Sigmoid colon (tissue), 3 donors: Measurements from ENCODE around the gene CLK4.

Experiments used
- CTCF ChIP-seq, 4 experiments: fragments of 450-650 bp in 3 of 4; fragments of 200-600 bp in 1 of 4; IDR thresholded peaks; one replicate each; pipeline ENCODE4 v1.5.1; 2016 to 2019; ENCODE audit warnings: antibody characterized with exemption in 4 of 4, mild to moderate bottlenecking in 3 of 4, moderate library complexity in 2 of 4
- POLR2A ChIP-seq, 2 donors: fragments of 450-650 bp; IDR thresholded peaks; one replicate each; pipeline ENCODE4 v1.6.1; 2016; ENCODE audit warnings: antibody characterized with exemption in 2 of 2, mild to moderate bottlenecking in 2 of 2, moderate library complexity in 2 of 2

- TF ChIP-seq CTCF (IDR thresholded peaks at IDR 0.05) (no peak), POLR2A (IDR thresholded peaks at IDR 0.05) (no peak)
Observed at GRCh38 chr5:178612299-178612698, 14.6 kb downstream of the CLK4 start.
